SK-N-DZ (cell line): ENCODE measurements around the gene LUZP2.
"Not testable (repeated sequence)": the region's sequence is repeated elsewhere in the genome, so short reads cannot be mapped to it uniquely, and the experiment has no call there.

Source experiments
- DNase-seq: peaks from one replicate; pipeline ENCODE4 v3.0.0-alpha.2; 2015; ENCODE audit warnings: low spot score

Gene LUZP2

GRCh38 chr11:24891845-24892492, 395.1 kb downstream of the LUZP2 start:
- not testable (repeated sequence) for DNase-seq

- DNase-seq = no peak
Observed at GRCh38 chr11:24896118-24896835, 399.4 kb downstream of the LUZP2 start.

- DNase-seq = no peak
Observed at GRCh38 chr11:24900514-24900913, 403.7 kb downstream of the LUZP2 start.

GRCh38 chr11:24900960-24901549, 404.2 kb downstream of the LUZP2 start:
- DNase-seq = no peak

GRCh38 chr11:24903555-24903954, 406.7 kb downstream of the LUZP2 start:
- DNase-seq = no peak

- DNase-seq = no peak
Observed at GRCh38 chr11:24925091-24925490, 428.2 kb downstream of the LUZP2 start.

- DNase-seq = peak; percentile 37
Observed at GRCh38 chr11:24932110-24933000, 435.5 kb downstream of the LUZP2 start.

- DNase-seq = no peak
Observed at GRCh38 chr11:24934733-24935439, 438.0 kb downstream of the LUZP2 start.

- no peak for DNase-seq
Observed at GRCh38 chr11:24944891-24945290, 448.0 kb downstream of the LUZP2 start.

GRCh38 chr11:24949406-24949805, 452.6 kb downstream of the LUZP2 start:
- DNase-seq = no peak

GRCh38 chr11:24963852-24964251, 467.0 kb downstream of the LUZP2 start:
- DNase-seq = no peak

- DNase-seq = no peak
Observed at GRCh38 chr11:24965748-24966147, 468.9 kb downstream of the LUZP2 start.

GRCh38 chr11:24993903-24994302, 497.1 kb downstream of the LUZP2 start:
- not testable (repeated sequence) for DNase-seq

GRCh38 chr11:24999929-25000328, 503.1 kb downstream of the LUZP2 start:
- DNase-seq = not testable (repeated sequence)

GRCh38 chr11:25037431-25037830, 540.6 kb downstream of the LUZP2 start:
- DNase-seq = no peak

GRCh38 chr11:25038131-25038530, 541.3 kb downstream of the LUZP2 start:
- no peak for DNase-seq

GRCh38 chr11:25039165-25039564, 542.3 kb downstream of the LUZP2 start:
- DNase-seq = no peak

GRCh38 chr11:25048632-25049031, 551.8 kb downstream of the LUZP2 start:
- DNase-seq = no peak

GRCh38 chr11:25052844-25053243, 556.0 kb downstream of the LUZP2 start:
- DNase-seq = no peak

- DNase-seq = no peak
Observed at GRCh38 chr11:25057861-25058260, 561.0 kb downstream of the LUZP2 start.

- no peak for DNase-seq
Observed at GRCh38 chr11:25065746-25066145, 568.9 kb downstream of the LUZP2 start.
